GM23248 (cell line): ENCODE data around the gene ITGB2. TPM values are rescaled to one million over a fixed set of nuclear protein-coding genes. Genes with fewer than 3 reads are reported as not detected.

Experiments
- DNase-seq: peaks from one replicate; pipeline ENCODE4 v3.0.0-alpha.2; 2015
- H2AFZ ChIP-seq: fragments of 200-600 bp; sonication (generic); 2 replicates; pipeline ENCODE4 v1.6.1; 2016; ENCODE audit warnings: antibody characterized with exemption
- H3F3A ChIP-seq: fragments of 200-600 bp; sonication (generic); 2 replicates; pipeline ENCODE4 v1.6.1; 2016; ENCODE audit warnings: mild to moderate bottlenecking, antibody characterized with exemption, mixed run types; ENCODE audit not compliant: insufficient read depth
- H3K27ac ChIP-seq: fragments of 200-600 bp; sonication (generic); 2 replicates; pipeline ENCODE4 v1.5.1; 2016; ENCODE audit warnings: mild to moderate bottlenecking
- H3K27me3 ChIP-seq: fragments of 200-600 bp; sonication (generic); replicated peaks from 2 replicates; pipeline ENCODE4 v1.6.1; 2016; ENCODE audit warnings: mild to moderate bottlenecking; ENCODE audit not compliant: insufficient read depth
- H3K36me3 ChIP-seq: fragments of 200-600 bp; sonication (generic); 2 replicates; pipeline ENCODE4 v1.6.1; 2016; ENCODE audit warnings: low read depth, mild to moderate bottlenecking
- H3K4me1 ChIP-seq: fragments of 200-600 bp; sonication (generic); 2 replicates; pipeline ENCODE4 v1.6.1; 2016; ENCODE audit warnings: mild to moderate bottlenecking; ENCODE audit not compliant: insufficient read depth
- H3K4me2 ChIP-seq: fragments of 200-600 bp; sonication (generic); one replicate; pipeline ENCODE4 v1.6.1; 2016; ENCODE audit warnings: mild to moderate bottlenecking; ENCODE audit not compliant: unreplicated experiment
- H3K4me3 ChIP-seq: fragments of 200-600 bp; sonication (generic); 2 replicates; pipeline ENCODE4 v1.5.1; 2016; ENCODE audit warnings: mild to moderate bottlenecking
- H3K79me2 ChIP-seq: fragments of 200-600 bp; sonication (generic); 2 replicates; pipeline ENCODE4 v1.6.1; 2016; ENCODE audit warnings: mild to moderate bottlenecking; ENCODE audit not compliant: insufficient read depth
- H3K9ac ChIP-seq: fragments of 200-600 bp; sonication (generic); 2 replicates; pipeline ENCODE4 v1.6.1; 2016; ENCODE audit warnings: mild to moderate bottlenecking
- H3K9me2 ChIP-seq: fragments of 200-600 bp; sonication (generic); 2 replicates; pipeline ENCODE4 v1.6.1; 2016; ENCODE audit warnings: mixed run types, mild to moderate bottlenecking, moderate library complexity; ENCODE audit not compliant: insufficient read depth
- H3K9me3 ChIP-seq: fragments of 200-600 bp; sonication (generic); one replicate; pipeline ENCODE4 v1.6.1; 2017; ENCODE audit warnings: low read depth
- H4K20me1 ChIP-seq: fragments of 200-600 bp; sonication (generic); 2 replicates; pipeline ENCODE4 v1.6.0; 2016; ENCODE audit not compliant: insufficient read depth
- EZH2 ChIP-seq: fragments of 200-600 bp; sonication (generic); IDR thresholded peaks from 2 replicates; pipeline ENCODE4 v1.6.1; 2018; ENCODE audit warnings: antibody characterized with exemption, mild to moderate bottlenecking; ENCODE audit not compliant: insufficient read depth, poor library complexity, severe bottlenecking
- EZH2phosphoT487 ChIP-seq: fragments of 200-600 bp; sonication (generic); IDR thresholded peaks from 2 replicates; pipeline ENCODE4 v1.6.1; 2018; ENCODE audit warnings: antibody characterized with exemption, moderate library complexity, mild to moderate bottlenecking, low read depth; ENCODE audit not compliant: insufficient read depth
- WGBS, 2 experiments: methylation state at CpG; one replicate each; pipeline ENCODE4 v1.1.6; 2015 to 2017; ENCODE audit warnings: low lambda C conversion rate in 2 of 2, low coverage in 1 of 2; ENCODE audit errors: missing lambda C conversion rate in 2 of 2; 5-methylcytosine and 5-hydroxymethylcytosine counted together
- in situ Hi-C: fragments of 300-500 bp; cut with MboI; formaldehyde crosslinking; loops from 2 replicates; pipeline ENCODE4 v1.15.0; 2020
- polyA plus RNA-seq: library from polyadenylated mRNA; unstranded; fragments of >200 nt; fragmentation: Nextera tagmentation; extraction: Ambion mirVana; gene quantifications from 2 replicates; pipeline ENCODE4 v1.2.1, GENCODE V29; 2016
- total RNA-seq: library from RNA; depleted of rRNA; stranded (reverse); fragments of >200 nt; shearing (Covaris generic); gene quantifications from 2 replicates; pipeline ENCODE4 v1.2.3, GENCODE V29; 2014

Gene ITGB2
- total and polyA plus RNA-seq, 2 experiments from 2014 or later: 1.3 to 2.2 TPM

DNA sequence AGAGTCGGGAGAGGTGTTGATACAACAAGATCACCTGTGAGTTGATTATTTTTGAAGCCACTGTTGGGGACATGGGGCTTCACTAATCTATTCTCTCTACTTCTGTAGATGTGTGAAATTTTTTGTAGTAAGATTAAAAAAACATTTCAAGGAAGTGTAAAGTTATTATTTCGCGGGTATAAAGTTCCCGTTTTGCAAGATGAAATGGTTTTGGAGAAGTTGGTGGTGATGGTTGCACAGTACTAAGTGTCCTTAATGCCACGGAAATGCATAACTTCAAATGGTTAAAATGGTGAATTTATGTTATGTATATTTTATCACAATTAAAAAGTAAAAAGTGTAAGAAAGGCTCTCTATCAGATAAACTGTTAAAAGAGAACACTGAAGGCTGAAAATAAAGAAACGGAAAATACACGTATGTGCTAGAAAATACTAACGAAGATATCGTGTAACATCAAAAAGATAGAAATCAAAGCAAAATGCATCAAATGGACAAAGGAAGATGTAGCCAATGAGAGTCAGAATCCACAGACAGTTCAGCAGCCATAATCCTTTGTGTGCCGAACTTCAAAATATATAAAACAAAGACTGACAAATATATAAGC, 2.9 kb upstream of the ITGB2 start:
- no peaks in the 10 kb centered on the region for H3K79me2 ChIP-seq
- H3K9me2 ChIP-seq: no peaks in the 10 kb centered on the region
- WGBS, 2 experiments: 81 to 86% methylated on average over 10 of the region's 10 CpGs
- H3K27me3 ChIP-seq: no peaks in the 10 kb centered on the region
- H2AFZ ChIP-seq: no peak overlapping the region
- TF ChIP-seq EZH2phosphoT487 (no peak), EZH2 (no peak)
- no peaks in the 10 kb centered on the region for H3K9me3 ChIP-seq
- H3K27ac ChIP-seq: no peak overlapping the region
- H3K4me1 ChIP-seq: peaks cover 39% of the 10 kb centered on the region
- no peak overlapping the region for H3K4me3 ChIP-seq
- no peak overlapping the region for H3K9ac ChIP-seq
- no peaks in the 10 kb centered on the region for H3K36me3 ChIP-seq
- H3F3A ChIP-seq: peaks cover 28% of the 10 kb centered on the region
- in situ Hi-C loops: no loop called here
- H4K20me1 ChIP-seq: no peaks in the 10 kb centered on the region
- H3K4me2 ChIP-seq: no peak overlapping the region
- no peak for DNase-seq

DNA sequence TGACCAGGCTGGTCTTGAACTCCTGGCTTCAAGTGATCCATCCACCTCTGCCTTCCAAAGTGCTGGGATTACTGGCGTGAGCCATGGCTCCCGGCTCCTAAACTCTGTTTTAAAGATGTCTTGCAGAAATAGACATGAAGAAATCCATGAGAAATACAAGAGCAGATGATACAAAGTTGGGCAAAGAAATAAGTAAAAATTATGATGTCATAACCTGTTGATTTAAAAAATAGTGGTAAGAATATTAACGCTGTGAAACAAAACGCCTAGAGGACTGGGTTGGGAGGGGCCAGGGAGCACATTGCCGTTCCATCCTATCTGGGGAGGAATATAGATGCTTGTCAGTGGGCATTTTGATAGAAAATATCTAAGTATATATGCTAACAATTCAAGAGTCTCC, 1.2 kb upstream of the ITGB2 start:
- no peaks in the 10 kb centered on the region for H4K20me1 ChIP-seq
- H3K27ac ChIP-seq: no peak overlapping the region
- no peak overlapping the region for H3K4me2 ChIP-seq
- TF ChIP-seq EZH2phosphoT487 (no peak), EZH2 (no peak)
- DNase-seq: no peak
- no peaks in the 10 kb centered on the region for H3K9me3 ChIP-seq
- H3F3A ChIP-seq: peaks cover 17% of the 10 kb centered on the region
- in situ Hi-C loops: no loop called here
- H3K36me3 ChIP-seq: no peaks in the 10 kb centered on the region
- peaks cover 24% of the 10 kb centered on the region for H3K4me1 ChIP-seq
- no peaks in the 10 kb centered on the region for H3K9me2 ChIP-seq
- 84 to 88% methylated on average over 5 of the region's 5 CpGs for WGBS, 2 experiments
- no peaks in the 10 kb centered on the region for H3K79me2 ChIP-seq
- H3K4me3 ChIP-seq: no peak overlapping the region
- H3K27me3 ChIP-seq: no peaks in the 10 kb centered on the region
- no peak overlapping the region for H3K9ac ChIP-seq
- no peak overlapping the region for H2AFZ ChIP-seq

DNA sequence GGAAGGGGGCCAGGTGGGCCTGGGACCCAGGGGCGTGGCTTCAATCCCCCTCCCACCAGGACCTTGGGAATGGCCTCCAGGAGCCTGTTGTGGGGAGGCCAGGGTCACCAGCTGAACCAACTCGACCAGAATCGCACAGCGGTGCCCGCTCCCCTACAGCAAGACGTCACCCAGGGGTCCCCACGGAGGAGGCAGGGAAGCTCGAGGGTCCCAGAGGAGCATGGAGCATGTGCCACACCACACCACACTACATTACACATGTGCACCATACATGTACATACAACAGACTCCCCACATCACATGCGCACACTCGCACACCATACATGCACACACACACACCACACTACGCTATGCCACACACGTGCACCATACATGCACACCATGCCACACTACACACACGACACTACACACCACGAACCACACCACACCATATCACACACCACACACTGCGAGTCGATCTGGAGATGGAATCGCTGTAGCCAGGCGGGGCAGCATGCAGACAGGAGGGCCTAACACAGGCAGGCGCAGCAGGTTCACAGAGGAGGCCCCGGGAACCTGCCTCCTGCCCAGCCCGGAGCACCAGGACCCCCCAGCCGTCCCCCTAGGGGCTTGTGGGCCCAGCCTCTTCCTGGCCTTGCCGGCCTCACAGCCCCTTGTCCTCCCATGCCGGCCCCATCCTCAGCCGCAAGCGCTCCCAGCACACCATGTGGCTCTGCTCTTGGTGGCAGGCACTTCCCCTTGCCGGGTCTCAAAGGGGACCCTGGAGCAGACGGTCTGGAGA, 596 bp downstream of the ITGB2 start:
- no peaks in the 10 kb centered on the region for H3K9me3 ChIP-seq
- in situ Hi-C loops: no loop called here
- H3K4me1 ChIP-seq: peaks cover 7% of the 10 kb centered on the region
- H3K27me3 ChIP-seq: no peaks in the 10 kb centered on the region
- no peaks in the 10 kb centered on the region for H4K20me1 ChIP-seq
- TF ChIP-seq EZH2phosphoT487 (no peak), EZH2 (no peak)
- H3K9ac ChIP-seq: no peak overlapping the region
- H3K27ac ChIP-seq: no peak overlapping the region
- whole genome bisulfite sequencing, 2 experiments: 62 to 75% methylated on average over 20 to 28 of the region's 28 CpGs
- H3K9me2 ChIP-seq: no peaks in the 10 kb centered on the region
- no peaks in the 10 kb centered on the region for H3K79me2 ChIP-seq
- H3K4me3 ChIP-seq: no peak overlapping the region
- peaks cover 9% of the 10 kb centered on the region for H3F3A ChIP-seq
- H2AFZ ChIP-seq: no peak overlapping the region
- no peak for DNase-seq
- H3K4me2 ChIP-seq: no peak overlapping the region
- H3K36me3 ChIP-seq: no peaks in the 10 kb centered on the region

DNA sequence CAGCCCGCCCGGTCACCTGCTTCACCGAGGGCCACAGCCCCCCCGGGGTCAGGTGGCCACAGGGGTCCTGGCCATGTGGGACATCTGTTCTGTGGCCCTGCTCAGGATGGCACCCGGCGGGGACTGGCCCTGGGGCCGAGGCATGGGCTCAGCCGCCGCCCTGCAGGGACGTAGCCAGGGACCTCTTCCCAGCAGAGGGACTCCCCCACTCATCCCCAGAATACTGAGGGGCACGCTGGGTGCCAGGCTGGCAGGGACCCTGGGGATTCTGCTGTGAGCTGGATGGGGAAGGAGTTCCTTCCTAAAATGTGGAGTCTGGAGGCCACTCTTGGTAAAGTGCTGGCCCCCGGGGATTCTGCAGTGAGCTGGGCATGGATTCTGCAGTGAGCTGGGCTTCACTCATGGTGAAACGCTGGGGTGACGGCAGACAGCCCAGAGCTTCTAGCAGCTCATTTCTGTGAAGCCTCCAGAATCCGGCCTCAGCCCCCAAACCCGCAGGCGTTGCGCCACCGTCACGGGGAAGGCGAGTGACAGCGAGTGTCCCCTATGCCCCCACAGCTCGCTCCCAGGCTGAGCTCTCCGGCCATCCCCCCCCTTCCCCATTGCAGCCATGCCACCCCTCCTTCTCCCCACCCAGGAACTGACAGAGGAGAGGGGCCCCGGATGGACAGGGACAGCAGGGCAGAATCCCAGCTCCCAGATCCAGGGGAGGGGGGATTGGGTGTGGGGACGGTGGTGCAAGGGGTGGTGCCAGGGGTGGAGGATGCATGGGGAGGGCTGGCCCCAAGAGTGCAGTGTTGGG, 1.4 kb downstream of the ITGB2 start:
- no peaks in the 10 kb centered on the region for H3K9me3 ChIP-seq
- no peaks in the 10 kb centered on the region for H3K27me3 ChIP-seq
- in situ Hi-C loops: no loop called here
- 50 to 53% methylated on average over 13 to 22 of the region's 26 CpGs for WGBS, 2 experiments
- H2AFZ ChIP-seq: no peak overlapping the region
- H4K20me1 ChIP-seq: no peaks in the 10 kb centered on the region
- H3K9ac ChIP-seq: no peak overlapping the region
- H3K9me2 ChIP-seq: no peaks in the 10 kb centered on the region
- no peak overlapping the region for H3K4me2 ChIP-seq
- DNase-seq: peak; percentile 30
- H3K4me1 ChIP-seq: 0 out of 2 replicates have a peak, but pooled peaks cover 5% of the 10 kb centered on the region
- TF ChIP-seq EZH2phosphoT487: no peak
- no peak for TF ChIP-seq EZH2
- H3K36me3 ChIP-seq: no peaks in the 10 kb centered on the region
- no peaks in the 10 kb centered on the region for H3K79me2 ChIP-seq
- peaks cover 3% of the 10 kb centered on the region for H3F3A ChIP-seq
- H3K27ac ChIP-seq: no peak overlapping the region
- no peak overlapping the region for H3K4me3 ChIP-seq
